Progenitor cell of endocrine pancreas (in vitro differentiated cells): ENCODE results near the gene GRM8. TPM values are rescaled to one million over a fixed set of nuclear protein-coding genes. Genes with fewer than 3 reads are reported as not detected.

Experiments used
- DNase-seq: peaks from one replicate; pipeline ENCODE4 v3.0.0; 2021; ENCODE audit warnings: low spot score; ENCODE audit not compliant: unreplicated experiment
- H3K27ac Mint-ChIP-seq: 2 replicates; pipeline ENCODE4 v1.8.0; 2021; ENCODE audit warnings: mild to moderate bottlenecking, moderate library complexity, mixed read lengths
- H3K27me3 Mint-ChIP-seq: 2 replicates; pipeline ENCODE4 v1.8.0; 2021; ENCODE audit warnings: mixed read lengths
- H3K36me3 Mint-ChIP-seq: 2 replicates; pipeline ENCODE4 v1.8.0; 2022; ENCODE audit warnings: mixed read lengths; ENCODE audit not compliant: insufficient read depth
- H3K4me1 Mint-ChIP-seq: 2 replicates; pipeline ENCODE4 v1.8.0; 2021; ENCODE audit warnings: low read depth, mixed read lengths
- H3K4me3 Mint-ChIP-seq: 2 replicates; pipeline ENCODE4 v1.8.0; 2021; ENCODE audit warnings: low read depth, mild to moderate bottlenecking, moderate library complexity, mixed read lengths
- H3K9me3 Mint-ChIP-seq: 2 replicates; pipeline ENCODE4 v1.8.0; 2021; ENCODE audit warnings: low read depth, mixed read lengths
- CTCF ChIP-seq: fragments of 200-600 bp; sonication (generic); IDR thresholded peaks from one replicate; pipeline ENCODE4 v1.5.0; 2021; ENCODE audit warnings: antibody characterized with exemption, mild to moderate bottlenecking; ENCODE audit not compliant: unreplicated experiment
- total RNA-seq: library from RNA; stranded (reverse); gene quantifications from 2 replicates; pipeline ENCODE4 v1.2.1, GENCODE V29; 2021

The GRM8 gene
- total RNA-seq, 1 donor from 2014 or later = 4.2 TPM

- Mint-ChIP-seq H3K4me3 (no peak overlapping the region), H3K27me3 (no peaks in the 10 kb centered on the region), H3K4me1 (peaks cover 1% of the 10 kb centered on the region), H3K27ac (no peak overlapping the region), H3K36me3 (no peaks in the 10 kb centered on the region), H3K9me3 (no peaks in the 10 kb centered on the region)
- no peak for DNase-seq
- no peak for TF ChIP-seq CTCF
These were observed 235.5 kb downstream of the GRM8 start for GRCh38 chr7:127017196-127017595.

GRCh38 chr7:127000725-127001124 is 252.0 kb downstream of the GRM8 start:
- no peaks in the 10 kb centered on the region for H3K27me3 Mint-ChIP-seq
- H3K4me1 Mint-ChIP-seq = no peaks in the 10 kb centered on the region
- no peak overlapping the region for H3K4me3 Mint-ChIP-seq
- H3K9me3 Mint-ChIP-seq = peaks cover 10% of the 10 kb centered on the region
- TF ChIP-seq CTCF = no peak
- DNase-seq = no peak
- H3K36me3 Mint-ChIP-seq = peaks cover 2% of the 10 kb centered on the region
- no peak overlapping the region for H3K27ac Mint-ChIP-seq

- Mint-ChIP-seq H3K9me3 (peaks cover 10% of the 10 kb centered on the region), H3K27me3 (no peaks in the 10 kb centered on the region), H3K4me1 (no peaks in the 10 kb centered on the region), H3K36me3 (peaks cover 2% of the 10 kb centered on the region), H3K4me3 (no peak overlapping the region), H3K27ac (no peak overlapping the region)
- TF ChIP-seq CTCF = no peak
- no peak for DNase-seq
These were observed 256.1 kb downstream of the GRM8 start for GRCh38 chr7:126996659-126997058.

- no peak for TF ChIP-seq CTCF
- Mint-ChIP-seq H3K9me3 (peaks cover 12% of the 10 kb centered on the region), H3K36me3 (peaks cover 2% of the 10 kb centered on the region), H3K27me3 (no peaks in the 10 kb centered on the region), H3K4me3 (no peak overlapping the region), H3K4me1 (no peaks in the 10 kb centered on the region), H3K27ac (no peak overlapping the region)
- DNase-seq = no peak
These were observed 259.0 kb downstream of the GRM8 start for GRCh38 chr7:126993626-126994213.

GRCh38 chr7:126988022-126988421 is 264.7 kb downstream of the GRM8 start:
- Mint-ChIP-seq H3K4me1 (no peaks in the 10 kb centered on the region), H3K36me3 (no peaks in the 10 kb centered on the region), H3K4me3 (no peak overlapping the region), H3K27me3 (no peaks in the 10 kb centered on the region), H3K9me3 (peaks cover 9% of the 10 kb centered on the region), H3K27ac (no peak overlapping the region)
- no peak for TF ChIP-seq CTCF
- no peak for DNase-seq
